Panc1 (cell line): ENCODE measurements around the gene CMTM8. TPM values are rescaled to one million over a fixed set of nuclear protein-coding genes. Genes with fewer than 3 reads are reported as not detected.

Experiments used
- ATAC-seq: fragments of 200-7000 bp; cut with Tn5 transposase; 2 replicates; pipeline ENCODE4 v1.9.1; 2020; ENCODE audit warnings: mild to moderate bottlenecking, moderate library complexity
- BruUV-seq: library from RNA; stranded (reverse); fragments of 400-500 nt; replicated peaks from 2 replicates; lab custom pipeline; 2021; lab: Mats Ljungman, UMichigan
- CTCF ChIA-PET: fragments of 300-600 bp; sonication (Branson Sonifier 250); formaldehyde crosslinking; loops from one replicate; lab custom pipeline; 2022; ENCODE audit warnings: antibody characterized with exemption; lab: Charles Lee
- POLR2A ChIA-PET: fragments of 300-600 bp; sonication (Branson Sonifier 250); formaldehyde crosslinking; loops from one replicate; lab custom pipeline; 2022; ENCODE audit warnings: antibody characterized with exemption; lab: Charles Lee
- DNase-seq: peaks from one replicate; pipeline ENCODE4 v3.0.0-alpha.2; 2010; ENCODE audit warnings: low read depth, low spot score
- H3K27ac ChIP-seq: 2 replicates; pipeline ENCODE4 v1.5.1; 2011; ENCODE audit warnings: mild to moderate bottlenecking, low read length, inconsistent platforms
- H3K27me3 ChIP-seq: fragments of 200-500 bp; sonication (Bioruptor generic); 2 replicates; pipeline ENCODE4 v1.6.0; 2014; ENCODE audit warnings: low read length, inconsistent platforms; ENCODE audit not compliant: control insufficient read depth, insufficient read depth
- H3K36me3 ChIP-seq: fragments of 200-500 bp; sonication (Bioruptor generic); 2 replicates; pipeline ENCODE4 v1.5.1; 2014; ENCODE audit warnings: inconsistent platforms, mild to moderate bottlenecking, low read length, moderate library complexity; ENCODE audit not compliant: control insufficient read depth, insufficient read depth
- H3K4me1 ChIP-seq: 2 replicates; pipeline ENCODE4 v1.5.1; 2011; ENCODE audit warnings: inconsistent platforms, mild to moderate bottlenecking, low read length, moderate library complexity; ENCODE audit not compliant: control insufficient read depth, insufficient read depth
- H3K4me3 ChIP-seq, 2 experiments: 2 replicates each; pipeline ENCODE4 v1.5.1; 2011 to 2012; ENCODE audit warnings: low read depth in 2 of 2, low read length in 2 of 2, mild to moderate bottlenecking in 2 of 2, inconsistent platforms in 1 of 2, moderate library complexity in 1 of 2
- H3K9me3 ChIP-seq: fragments of 200-500 bp; sonication (Bioruptor generic); 2 replicates; pipeline ENCODE4 v1.5.1; 2014; ENCODE audit warnings: low read depth, mild to moderate bottlenecking, inconsistent platforms, low read length, moderate library complexity; ENCODE audit not compliant: control insufficient read depth, insufficient read depth
- CTCF ChIP-seq: fragments of 450-650 bp; IDR thresholded peaks from 2 replicates; pipeline ENCODE4 v1.5.1; 2017; ENCODE audit warnings: mild to moderate bottlenecking
- POLR2AphosphoS5 ChIP-seq: IDR thresholded peaks from 2 replicates; pipeline ENCODE4 v1.6.1; 2012; ENCODE audit warnings: mild to moderate bottlenecking, low read depth, low read length, moderate library complexity
- REST ChIP-seq, 2 experiments: IDR thresholded peaks; 2 replicates each; pipeline ENCODE4 v1.6.1; 2011 to 2012; ENCODE audit warnings: low read depth in 2 of 2, control low read depth in 1 of 2, low read length in 1 of 2, mild to moderate bottlenecking in 1 of 2, moderate library complexity in 1 of 2; ENCODE audit not compliant: insufficient read depth in 1 of 2
- SIN3A ChIP-seq: IDR thresholded peaks from 2 replicates; pipeline ENCODE4 v1.6.1; 2012; ENCODE audit warnings: low read depth, mild to moderate bottlenecking, low read length, moderate library complexity, borderline replicate concordance; ENCODE audit not compliant: insufficient read depth
- TCF7L2 ChIP-seq: IDR thresholded peaks from 2 replicates; pipeline ENCODE4 v1.6.1; 2011; ENCODE audit warnings: mild to moderate bottlenecking, low read depth, low read length, inconsistent platforms
- in situ Hi-C: cut with HindIII; loops from 2 replicates; pipeline ENCODE4 v1.10.0; 2016; ENCODE audit warnings: low sequenced_read_pairs, low pct_unique_long_range_greater_than_20kb
- intact Hi-C: fragments of 100-400 bp; cut with micrococcal nuclease; formaldehyde crosslinking; loops from one replicate; pipeline ENCODE4 v1.10.0; 2022; ENCODE audit not compliant: unreplicated experiment
- total RNA-seq: library from RNA; stranded (reverse); gene quantifications from one replicate; pipeline ENCODE4 v1.2.1, GENCODE V29; 2021; ENCODE audit not compliant: unreplicated experiment

Gene CMTM8
- total RNA-seq, 1 experiment from 2014 or later = 9.8 TPM

GRCh38 chr3:32302601-32303398 is 64.3 kb downstream of the CMTM8 start:
- no peak for ATAC-seq
- no peaks in the 10 kb centered on the region for H3K36me3 ChIP-seq
- no peak for TF ChIP-seq POLR2AphosphoS5
- no peak for TF ChIP-seq SIN3A
- no peak for TF ChIP-seq CTCF
- TF ChIP-seq REST (IDR thresholded peaks at IDR 0.05; ENCODE audit: insufficient read depth in 1 of 2, low read depth in 2 of 2, low read length in 1 of 2) = no peak
- no peak for TF ChIP-seq TCF7L2
- no peaks in the 10 kb centered on the region for H3K27me3 ChIP-seq
- H3K27ac ChIP-seq = no peak overlapping the region
- ChIA-PET POLR2A (no interaction called here), CTCF (interaction anchor here (0.7 kb wide), 1 partner anchor 71 kb away, joined by 5 read pairs; no protein-coding TSS in a partner anchor)
- H3K4me3 ChIP-seq = no peak overlapping the region
- no peak for DNase-seq
- H3K4me1 ChIP-seq = no peaks in the 10 kb centered on the region
- no TSS peak for BruUV-seq
- in situ Hi-C loops = no loop called here
- no peaks in the 10 kb centered on the region for H3K9me3 ChIP-seq
- intact Hi-C loops = no loop called here

- POLR2A ChIA-PET = no interaction called here
- Histone ChIP-seq H3K4me1 (no peaks in the 10 kb centered on the region), H3K4me3 (no peak overlapping the region), H3K27me3 (no peaks in the 10 kb centered on the region), H3K27ac (no peak overlapping the region), H3K9me3 (no peaks in the 10 kb centered on the region), H3K36me3 (no peaks in the 10 kb centered on the region)
- CTCF ChIA-PET = no interaction called here
- in situ Hi-C loops = no loop called here
- TF ChIP-seq CTCF = no peak
- TF ChIP-seq SIN3A = no peak
- TF ChIP-seq REST (IDR thresholded peaks at IDR 0.05; ENCODE audit: insufficient read depth in 1 of 2, low read depth in 2 of 2, low read length in 1 of 2) = no peak
- no peak for TF ChIP-seq POLR2AphosphoS5
- no peak for TF ChIP-seq TCF7L2
- ATAC-seq (no peak), DNase-seq (no peak)
- no TSS peak for BruUV-seq
- intact Hi-C loops = no loop called here
These were observed 64.9 kb downstream of the CMTM8 start for GRCh38 chr3:32303399-32303747.
